Right atrium auricular region (tissue), 2 donors: ENCODE data around the gene CEPT1. TPM values are rescaled to one million over a fixed set of nuclear protein-coding genes. Genes with fewer than 3 reads are reported as not detected.

Experiments used
- DNase-seq: peaks from one replicate; pipeline ENCODE4 v3.0.0-alpha.2; 2019; ENCODE audit warnings: low spot score
- H3K27ac ChIP-seq, 2 donors: fragments of 200-600 bp; sonication (generic); 1 replicate in 1 of 2; 2 replicates in 1 of 2; pipeline ENCODE4 v1.5.1; 2016 to 2019
- H3K27me3 ChIP-seq, 2 donors: fragments of 200-600 bp; sonication (generic); one replicate each; pipeline versions ENCODE4 v1.5.1 to v1.6.0; 2017 to 2019
- H3K36me3 ChIP-seq: fragments of 200-600 bp; sonication (generic); one replicate; pipeline ENCODE4 v1.5.1; 2016
- H3K4me1 ChIP-seq, 2 donors: fragments of 200-600 bp; sonication (generic); one replicate each; pipeline versions ENCODE4 v1.5.1 to v1.6.0; 2017 to 2019
- H3K4me3 ChIP-seq, 2 donors: fragments of 200-600 bp; sonication (generic); 1 replicate in 1 of 2; 2 replicates in 1 of 2; pipeline ENCODE4 v1.5.1; 2017 to 2019; ENCODE audit warnings: mild to moderate bottlenecking in 1 of 2, moderate library complexity in 1 of 2
- H3K9me3 ChIP-seq, 2 donors: fragments of 200-600 bp; sonication (generic); one replicate each; pipeline ENCODE4 v1.5.1; 2019
- CTCF ChIP-seq, 2 donors: fragments of 200-600 bp; sonication (generic); IDR thresholded peaks; one replicate each; pipeline ENCODE4 v1.5.1; 2019; ENCODE audit warnings: antibody characterized with exemption in 2 of 2
- total RNA-seq, 2 donors: library from RNA; depleted of rRNA; stranded (reverse); fragments of >200 nt; gene quantifications; one replicate each; pipeline ENCODE4 v1.1.0, GENCODE V29; 2016

CEPT1 gene
- total RNA-seq, 2 donors from 2014 or later: 11.6 to 14.0 TPM

DNA sequence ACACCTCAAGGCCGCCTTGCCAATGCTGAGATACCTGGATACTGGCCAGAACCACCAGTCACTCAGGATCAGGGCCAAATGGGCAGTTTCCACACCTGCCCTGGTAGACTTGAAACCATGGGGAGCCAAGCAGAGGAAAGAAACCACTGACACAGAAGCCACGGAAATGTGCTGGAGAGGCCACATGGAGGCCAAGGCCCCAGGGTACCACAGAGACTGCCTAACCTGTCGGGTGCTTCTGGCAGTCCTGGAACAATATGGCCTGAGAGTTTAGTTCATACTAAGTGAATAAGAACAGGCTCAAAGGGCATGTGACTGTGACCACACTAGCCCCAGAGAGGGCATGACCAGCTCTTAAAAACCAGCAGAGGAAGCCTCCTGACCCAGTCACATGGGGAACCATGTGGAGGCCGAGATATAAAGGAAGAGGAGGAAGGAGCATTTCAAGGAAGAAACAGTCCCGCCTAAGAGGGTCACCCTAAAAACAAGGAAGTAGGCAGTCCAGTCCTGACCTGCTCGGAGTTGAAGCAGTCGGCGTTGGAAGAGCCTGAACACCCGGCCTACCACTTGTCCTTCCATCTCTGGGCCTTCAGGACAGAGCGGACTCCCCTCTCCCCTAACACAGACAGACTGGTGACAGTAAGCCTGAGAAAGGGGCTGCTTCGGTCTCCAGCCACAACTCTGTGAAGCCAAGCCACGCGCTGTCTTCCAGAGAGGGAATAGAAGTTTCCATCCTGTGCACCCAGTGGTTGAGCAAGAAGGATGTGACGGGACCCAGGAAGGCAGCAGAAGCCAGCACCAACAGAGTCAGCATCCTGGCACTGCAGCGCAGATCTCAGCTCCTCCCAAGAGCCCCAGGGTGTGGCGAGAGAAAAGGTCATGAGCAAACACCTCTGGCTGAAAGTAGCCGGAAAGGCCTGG lies 60.1 kb downstream of the CEPT1 start, which contains the start of gene DENND2D:
DENND2D (minus strand) TSS at position 766 of the 921 bp plus-strand sequence; CDS start at position 579, 187 bp downstream.
- H3K36me3 ChIP-seq: no peaks in the 10 kb centered on the region
- peak within 1 kb of the TSS; percentile 4 to 36 for H3K27ac ChIP-seq
- peak; percentile 67 for DNase-seq
- peaks cover 0 to 13% of the 10 kb centered on the region in 2 donors for H3K4me1 ChIP-seq
- no peak for TF ChIP-seq CTCF (IDR thresholded peaks at IDR 0.05)
- H3K9me3 ChIP-seq: no peaks in the 10 kb centered on the region
- no peaks in the 10 kb centered on the region for H3K27me3 ChIP-seq
- peak within 1 kb of the TSS in 1 of 2 donors; percentile 9 for H3K4me3 ChIP-seq

DNA sequence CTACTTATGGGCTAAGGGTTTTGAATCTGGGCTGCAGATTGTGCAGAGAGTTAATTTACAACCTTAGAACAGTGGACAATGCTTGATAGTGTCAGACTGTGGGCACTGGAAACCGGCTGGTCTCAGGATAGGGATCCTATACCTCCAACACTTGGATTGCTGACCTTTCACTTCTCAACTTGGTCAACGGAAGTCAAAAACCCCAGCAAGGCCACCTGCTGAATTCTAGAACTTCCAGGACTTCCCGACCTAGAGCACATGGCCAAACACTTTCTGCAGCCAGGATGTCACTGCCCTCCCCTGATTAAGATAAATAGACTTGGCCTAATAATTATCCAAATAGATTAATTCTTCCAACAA lies 60.8 kb downstream of the CEPT1 start:
- peaks cover 0 to 13% of the 10 kb centered on the region in 2 donors for H3K4me1 ChIP-seq
- H3K27me3 ChIP-seq: no peaks in the 10 kb centered on the region
- H3K27ac ChIP-seq: peak overlapping the region in 1 of 2 donors; percentile 36
- H3K9me3 ChIP-seq: no peaks in the 10 kb centered on the region
- H3K4me3 ChIP-seq: no peak overlapping the region
- H3K36me3 ChIP-seq: no peaks in the 10 kb centered on the region
- no peak for TF ChIP-seq CTCF (IDR thresholded peaks at IDR 0.05)
- DNase-seq: peak; percentile 26

GRCh38 chr1:111201275-111202090 lies 61.5 kb downstream of the CEPT1 start:
- no peaks in the 10 kb centered on the region for H3K9me3 ChIP-seq
- H3K36me3 ChIP-seq: no peaks in the 10 kb centered on the region
- H3K4me3 ChIP-seq: no peak overlapping the region
- H3K27me3 ChIP-seq: no peaks in the 10 kb centered on the region
- no peak for TF ChIP-seq CTCF (IDR thresholded peaks at IDR 0.05)
- peaks cover 0 to 13% of the 10 kb centered on the region in 2 donors for H3K4me1 ChIP-seq
- DNase-seq: peak; percentile 52
- no peak overlapping the region for H3K27ac ChIP-seq

DNA sequence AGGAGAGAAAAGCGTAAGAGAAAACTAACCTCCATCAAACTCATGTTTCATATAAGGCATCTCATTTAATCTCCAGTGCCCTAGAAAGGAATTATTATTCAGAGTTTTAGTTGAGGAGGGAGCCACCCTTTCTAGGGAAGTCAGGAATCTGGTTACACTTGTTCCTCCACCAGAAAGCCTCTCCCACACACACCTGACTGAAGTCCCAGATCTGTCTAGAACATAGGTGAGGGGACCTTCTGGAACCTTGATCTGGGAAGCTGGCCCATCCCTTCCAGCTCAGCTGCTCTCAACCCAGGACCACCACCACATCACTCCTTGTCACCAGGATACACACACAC lies 62.3 kb downstream of the CEPT1 start:
- H3K9me3 ChIP-seq: no peaks in the 10 kb centered on the region
- TF ChIP-seq CTCF (IDR thresholded peaks at IDR 0.05): no peak
- no peak overlapping the region for H3K4me3 ChIP-seq
- peak; percentile 43 for DNase-seq
- H3K4me1 ChIP-seq: peaks cover 0 to 13% of the 10 kb centered on the region in 2 donors
- no peaks in the 10 kb centered on the region for H3K36me3 ChIP-seq
- no peak overlapping the region for H3K27ac ChIP-seq
- H3K27me3 ChIP-seq: no peaks in the 10 kb centered on the region

DNA sequence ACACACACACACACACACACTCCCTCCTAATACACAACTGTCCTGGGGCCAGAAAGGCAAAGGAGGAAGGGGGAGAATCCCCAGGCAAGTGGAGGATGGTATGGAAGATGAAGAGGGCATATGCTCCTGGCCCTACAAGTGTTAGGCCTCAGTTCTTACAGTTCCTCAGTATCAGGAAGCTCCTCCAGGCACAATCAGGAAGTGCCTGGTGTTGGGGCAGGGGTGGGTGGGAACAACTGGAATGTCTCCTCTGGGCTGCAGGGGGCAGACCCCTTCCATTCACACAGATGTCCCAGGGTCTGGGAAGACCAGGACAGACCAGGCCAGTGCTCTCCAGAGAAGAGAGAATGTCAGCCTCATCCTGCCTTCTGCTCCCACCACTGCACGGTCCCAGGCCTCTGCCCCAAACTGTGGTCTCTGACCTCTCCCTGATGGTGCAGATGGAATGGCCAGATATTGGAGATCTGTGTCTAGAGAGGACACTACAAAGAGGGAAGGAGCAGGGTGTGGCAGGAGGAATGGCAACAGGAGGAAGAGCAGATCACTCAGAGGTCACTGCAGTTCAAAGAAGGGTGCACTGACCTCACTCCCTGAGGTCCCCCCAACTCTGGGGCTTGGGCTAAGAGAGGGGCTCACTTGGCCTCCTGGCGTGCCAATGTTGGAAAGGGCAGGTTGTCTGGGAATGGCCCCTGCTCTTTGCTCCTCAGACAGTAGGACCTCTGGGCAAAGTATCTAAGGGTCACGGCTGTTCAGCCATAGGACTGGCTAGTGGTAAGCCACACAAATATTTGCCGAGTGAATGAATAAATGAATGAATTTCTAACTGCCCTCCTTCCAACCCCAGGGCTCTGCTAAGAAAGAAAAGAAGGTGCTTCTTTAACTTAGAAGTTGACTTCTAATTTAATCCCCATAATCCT lies 62.9 kb downstream of the CEPT1 start:
- H3K4me1 ChIP-seq: peaks cover 0 to 13% of the 10 kb centered on the region in 2 donors
- no peaks in the 10 kb centered on the region for H3K36me3 ChIP-seq
- peak overlapping the region in 1 of 2 donors; percentile 61 for H3K27ac ChIP-seq
- peak; percentile 57 for DNase-seq
- no peaks in the 10 kb centered on the region for H3K27me3 ChIP-seq
- H3K9me3 ChIP-seq: no peaks in the 10 kb centered on the region
- peak overlapping the region in 1 of 2 donors; percentile 64 for H3K4me3 ChIP-seq
- no peak for TF ChIP-seq CTCF (IDR thresholded peaks at IDR 0.05)
